NOMO-1 (cell line): ENCODE measurements around the gene NKX2-1.
"Not testable (repeated sequence)": the region's sequence is repeated elsewhere in the genome, so short reads cannot be mapped to it uniquely, and the experiment has no call there.

Experiments used
- DNase-seq, 2 experiments: peaks; one replicate each; lab custom pipeline; 2025; ENCODE audit not compliant: unreplicated experiment in 2 of 2; lab: John Stamatoyannopoulos, UW

Gene NKX2-1

GRCh38 chr14:36519431-36520321 lies at the start of gene NKX2-1:
NKX2-1 (minus strand) TSS chr14:36520232; CDS start chr14:36520129, 103 bp downstream.
- DNase-seq, result no peak

- peak; percentile 16 to 27 for DNase-seq
Observed at GRCh38 chr14:36556811-36557433, 36.9 kb upstream of the NKX2-1 start.

- DNase-seq, result no peak
Observed at GRCh38 chr14:36555998-36556743, 36.1 kb upstream of the NKX2-1 start.

- DNase-seq, result peak; percentile 24 to 32
Observed at GRCh38 chr14:36553656-36554260, 33.7 kb upstream of the NKX2-1 start.

- DNase-seq, result no peak
Observed at GRCh38 chr14:36550899-36551298, 30.9 kb upstream of the NKX2-1 start.

- DNase-seq, result not testable (repeated sequence)
Observed at GRCh38 chr14:36544280-36544679, 24.2 kb upstream of the NKX2-1 start.

GRCh38 chr14:36538051-36538450 lies 18.0 kb upstream of the NKX2-1 start:
- DNase-seq, result no peak

- DNase-seq, result no peak
Observed at GRCh38 chr14:36529062-36529461, 9.0 kb upstream of the NKX2-1 start.

GRCh38 chr14:36525746-36526099 lies 5.7 kb upstream of the NKX2-1 start:
- no peak for DNase-seq

GRCh38 chr14:36524874-36525745 lies 5.1 kb upstream of the NKX2-1 start:
- no peak for DNase-seq

GRCh38 chr14:36524220-36524837 lies 4.3 kb upstream of the NKX2-1 start:
- DNase-seq, result no peak

GRCh38 chr14:36522972-36523715 lies 3.1 kb upstream of the NKX2-1 start:
- DNase-seq, result no peak

- no peak for DNase-seq
Observed at GRCh38 chr14:36522347-36522971, 2.4 kb upstream of the NKX2-1 start.

- no peak for DNase-seq
Observed at GRCh38 chr14:36521598-36522345, 1.7 kb upstream of the NKX2-1 start.

GRCh38 chr14:36520601-36521525 lies 831 bp upstream of the NKX2-1 start:
- peak; percentile 31 to 35 for DNase-seq

- DNase-seq, result no peak
Observed at GRCh38 chr14:36518586-36519430, 1.2 kb downstream of the NKX2-1 start.
